Activated CD4-positive, alpha-beta memory T cell treated with anti-CD3 and anti-CD28 coated beads for 36 hours (primary cell): ENCODE data around the gene TEPSIN. TPM values are rescaled to one million over a fixed set of nuclear protein-coding genes. Genes with fewer than 3 reads are reported as not detected.

ENCODE experiments used
- CTCF ChIA-PET: fragments of 350-600 bp; sonication (Branson Sonifier 250); formaldehyde crosslinking; loops from one replicate; lab custom pipeline; 2021; ENCODE audit warnings: antibody characterized with exemption, inconsistent platforms; lab: Charles Lee
- POLR2A ChIA-PET: fragments of 350-600 bp; sonication (Branson Sonifier 250); formaldehyde crosslinking; loops from one replicate; lab custom pipeline; 2021; ENCODE audit warnings: antibody characterized with exemption; lab: Charles Lee
- DNase-seq: peaks from one replicate; pipeline ENCODE4 v3.0.0-alpha.2; 2020
- H3K27ac Mint-ChIP-seq: one replicate; pipeline ENCODE4 v1.8.0; 2021; ENCODE audit warnings: mixed read lengths
- H3K27me3 Mint-ChIP-seq: one replicate; pipeline ENCODE4 v1.8.0; 2021; ENCODE audit warnings: mixed read lengths
- H3K36me3 Mint-ChIP-seq: one replicate; pipeline ENCODE4 v1.8.0; 2021; ENCODE audit warnings: mixed read lengths
- H3K4me1 Mint-ChIP-seq: one replicate; pipeline ENCODE4 v1.8.0; 2021; ENCODE audit warnings: low read depth, mixed read lengths
- H3K4me3 Mint-ChIP-seq: one replicate; pipeline ENCODE4 v1.8.0; 2021; ENCODE audit warnings: mild to moderate bottlenecking, mixed read lengths
- H3K9me3 Mint-ChIP-seq: one replicate; pipeline ENCODE4 v1.8.0; 2021; ENCODE audit warnings: mixed read lengths
- intact Hi-C: fragments of 100-400 bp; cut with micrococcal nuclease; formaldehyde crosslinking; loops from one replicate; pipeline ENCODE4 v1.15.1; 2023
- total RNA-seq, 2 experiments: library from RNA; stranded (reverse); gene quantifications; one replicate each; pipeline ENCODE4 v1.2.3, GENCODE V29; 2021

The TEPSIN gene
- total RNA-seq, 2 experiments from 2014 or later = 20.0 to 24.6 TPM

DNA sequence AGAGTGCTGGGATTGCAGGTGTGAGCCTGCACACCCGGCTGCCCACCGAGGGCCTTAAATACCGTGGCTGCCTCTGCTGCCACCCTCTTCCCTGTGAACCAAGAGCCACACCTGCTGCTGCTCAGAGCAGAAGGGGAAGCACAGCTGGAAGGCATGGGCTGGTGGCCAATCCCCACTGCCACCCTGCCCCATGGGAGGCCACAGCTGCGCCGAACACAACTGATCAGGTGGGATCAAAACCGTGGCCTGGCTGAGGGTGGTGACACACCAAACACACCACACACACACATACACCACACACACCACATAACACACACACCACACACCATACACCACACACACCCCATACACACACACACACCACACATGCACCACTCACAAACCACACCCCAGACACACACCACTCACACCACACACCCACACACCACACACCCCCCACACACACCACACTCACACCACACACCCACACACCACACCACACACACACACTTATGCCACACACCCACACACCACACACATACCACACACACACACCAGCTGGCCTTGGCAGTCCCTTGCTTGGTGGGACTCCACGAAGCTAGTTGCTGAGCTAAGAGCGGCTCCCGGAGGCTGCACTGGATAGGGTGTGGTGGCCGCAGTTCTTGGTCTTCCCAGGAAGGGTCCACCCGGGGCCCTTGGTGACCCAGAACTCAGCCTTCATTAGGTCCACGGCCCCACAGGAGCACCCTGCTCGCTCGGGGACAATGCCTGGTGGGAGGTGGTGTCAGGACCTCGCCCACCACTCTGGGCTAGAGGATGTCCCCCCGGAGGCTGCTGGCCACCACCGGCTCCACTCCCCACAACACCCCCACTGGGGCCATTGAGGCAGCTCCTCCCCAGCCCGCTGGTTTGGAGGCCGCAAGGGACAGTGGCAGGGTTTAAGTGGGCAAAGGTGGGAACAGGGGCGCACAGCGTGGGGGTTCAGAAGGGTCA is 31.0 kb downstream of the TEPSIN start:
- intact Hi-C loops = no loop called here
- DNase-seq = no peak
- Mint-ChIP-seq H3K36me3 (no peaks in the 10 kb centered on the region), H3K27me3 (no peaks in the 10 kb centered on the region), H3K9me3 (no peaks in the 10 kb centered on the region), H3K4me1 (no peaks in the 10 kb centered on the region), H3K4me3 (no peak overlapping the region), H3K27ac (no peak overlapping the region)
- POLR2A ChIA-PET = no interaction called here
- CTCF ChIA-PET = no interaction called here

DNA sequence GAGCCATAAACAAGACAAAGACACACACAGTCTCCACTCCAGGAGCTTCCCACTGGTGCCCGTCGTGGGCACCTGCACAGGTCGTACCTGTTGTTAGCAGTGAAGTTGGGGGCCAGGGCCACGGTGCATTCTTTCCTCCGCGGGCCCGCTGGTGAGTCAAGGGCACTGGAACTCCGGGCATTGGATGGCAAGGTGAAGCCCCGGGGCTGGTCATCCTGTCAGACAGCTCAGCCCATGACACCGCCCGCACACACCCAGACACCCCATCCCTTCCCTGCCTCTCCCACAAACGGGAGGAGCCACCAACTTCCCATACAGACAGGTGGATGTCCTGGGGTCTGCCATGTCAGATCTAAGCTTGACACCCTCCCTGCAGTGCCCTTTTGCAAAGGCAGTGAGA is 32.2 kb downstream of the TEPSIN start:
- Mint-ChIP-seq H3K36me3 (no peaks in the 10 kb centered on the region), H3K4me1 (no peaks in the 10 kb centered on the region), H3K9me3 (no peaks in the 10 kb centered on the region), H3K27ac (no peak overlapping the region), H3K4me3 (no peak overlapping the region), H3K27me3 (no peaks in the 10 kb centered on the region)
- intact Hi-C loops = no loop called here
- DNase-seq = no peak
- POLR2A ChIA-PET = no interaction called here
- CTCF ChIA-PET = no interaction called here

DNA sequence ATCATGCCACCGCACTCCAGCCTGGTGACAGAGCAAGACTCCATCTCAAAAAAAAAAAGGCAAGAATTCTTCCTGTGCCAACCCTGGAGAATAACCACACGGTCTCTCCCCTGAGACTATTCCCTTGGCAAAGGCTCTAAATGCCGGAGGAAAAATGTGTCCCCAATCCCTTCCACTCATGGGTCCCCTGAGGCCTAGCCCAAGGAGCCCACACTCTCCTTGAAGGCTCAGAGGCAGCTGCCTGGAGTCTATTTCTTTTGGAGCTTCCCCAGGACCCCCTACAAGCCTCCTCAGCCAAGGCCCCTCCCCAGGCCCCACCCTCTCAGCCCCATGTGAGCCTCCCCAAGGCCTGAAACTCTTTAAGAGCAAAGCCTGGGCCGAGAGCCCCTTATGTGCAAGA is 32.7 kb downstream of the TEPSIN start:
- Mint-ChIP-seq H3K27me3 (no peaks in the 10 kb centered on the region), H3K4me3 (no peak overlapping the region), H3K27ac (no peak overlapping the region), H3K9me3 (no peaks in the 10 kb centered on the region), H3K4me1 (no peaks in the 10 kb centered on the region), H3K36me3 (no peaks in the 10 kb centered on the region)
- POLR2A ChIA-PET = no interaction called here
- DNase-seq = no peak
- intact Hi-C loops = no loop called here
- CTCF ChIA-PET = no interaction called here

DNA sequence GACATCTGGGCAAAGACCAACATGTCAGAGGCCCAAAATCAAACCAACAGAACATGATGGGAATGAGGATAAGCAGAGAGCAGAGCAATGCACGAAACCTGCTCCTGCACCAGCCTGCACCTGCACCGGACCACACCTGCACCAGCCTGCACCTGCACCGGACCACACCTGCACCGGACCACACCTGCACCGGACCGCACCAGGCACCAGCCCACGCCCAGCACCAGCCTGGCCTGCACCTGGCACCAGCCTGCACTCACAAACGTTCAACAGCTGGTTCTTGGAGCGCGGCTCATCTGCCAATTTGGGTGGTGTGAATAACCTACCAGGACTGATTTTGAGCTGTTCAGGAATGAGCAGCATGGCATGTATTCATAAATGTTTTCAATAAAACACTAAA is 34.3 kb downstream of the TEPSIN start:
- intact Hi-C loops = no loop called here
- Mint-ChIP-seq H3K27me3 (no peaks in the 10 kb centered on the region), H3K9me3 (no peaks in the 10 kb centered on the region), H3K36me3 (no peaks in the 10 kb centered on the region), H3K27ac (no peak overlapping the region), H3K4me3 (no peak overlapping the region), H3K4me1 (no peaks in the 10 kb centered on the region)
- DNase-seq = no peak
- ChIA-PET CTCF (no interaction called here), POLR2A (no interaction called here)

DNA sequence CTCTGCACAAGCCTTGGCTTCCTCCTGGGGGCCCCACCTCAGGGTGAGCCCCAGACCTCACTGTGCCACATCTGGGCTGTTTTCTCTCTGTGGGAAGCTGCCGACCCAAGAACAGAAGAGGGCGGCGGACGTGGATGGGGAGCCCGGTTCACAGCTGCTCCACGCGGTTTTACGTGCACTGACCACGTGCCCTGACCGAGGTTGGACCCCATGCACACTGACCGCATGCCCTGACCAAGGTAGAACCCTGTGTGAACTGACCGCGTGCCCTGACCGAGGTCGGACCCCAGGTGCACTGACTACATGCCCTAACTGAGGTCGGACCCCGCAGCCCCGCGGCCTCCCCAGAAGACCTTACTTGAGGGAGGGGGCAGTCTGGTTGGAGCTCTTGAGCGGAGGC is 35.7 kb downstream of the TEPSIN start:
- ChIA-PET POLR2A (no interaction called here), CTCF (no interaction called here)
- intact Hi-C loops = no loop called here
- Mint-ChIP-seq H3K4me3 (no peak overlapping the region), H3K9me3 (no peaks in the 10 kb centered on the region), H3K27me3 (no peaks in the 10 kb centered on the region), H3K4me1 (no peaks in the 10 kb centered on the region), H3K36me3 (peaks cover 2% of the 10 kb centered on the region), H3K27ac (no peak overlapping the region)
- no peak for DNase-seq

DNA sequence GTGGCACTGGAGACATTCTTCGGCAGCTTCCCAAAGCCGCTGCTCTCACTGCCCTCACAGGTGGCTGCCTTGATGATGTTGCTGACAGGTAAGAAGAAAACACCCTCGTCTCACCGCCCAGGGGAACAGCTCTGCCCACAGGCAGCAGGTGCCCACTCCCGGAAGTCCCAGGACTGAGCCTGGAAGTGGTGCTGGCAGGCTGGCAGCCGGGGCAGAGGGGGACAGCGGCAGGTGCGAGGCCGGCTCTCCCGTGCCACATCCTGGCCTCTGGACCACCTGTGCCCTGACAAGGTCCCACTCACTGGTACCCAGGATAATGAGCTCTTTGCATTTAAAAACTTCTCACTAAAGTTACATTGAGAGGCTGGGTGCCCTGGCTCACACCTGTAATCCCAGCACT is 36.5 kb downstream of the TEPSIN start:
- H3K4me3 Mint-ChIP-seq = no peak overlapping the region
- intact Hi-C loops = no loop called here
- ChIA-PET CTCF (no interaction called here), POLR2A (no interaction called here)
- no peaks in the 10 kb centered on the region for H3K27me3 Mint-ChIP-seq
- no peaks in the 10 kb centered on the region for H3K4me1 Mint-ChIP-seq
- H3K36me3 Mint-ChIP-seq = peaks cover 2% of the 10 kb centered on the region
- H3K27ac Mint-ChIP-seq = no peak overlapping the region
- DNase-seq = no peak
- H3K9me3 Mint-ChIP-seq = no peaks in the 10 kb centered on the region

DNA sequence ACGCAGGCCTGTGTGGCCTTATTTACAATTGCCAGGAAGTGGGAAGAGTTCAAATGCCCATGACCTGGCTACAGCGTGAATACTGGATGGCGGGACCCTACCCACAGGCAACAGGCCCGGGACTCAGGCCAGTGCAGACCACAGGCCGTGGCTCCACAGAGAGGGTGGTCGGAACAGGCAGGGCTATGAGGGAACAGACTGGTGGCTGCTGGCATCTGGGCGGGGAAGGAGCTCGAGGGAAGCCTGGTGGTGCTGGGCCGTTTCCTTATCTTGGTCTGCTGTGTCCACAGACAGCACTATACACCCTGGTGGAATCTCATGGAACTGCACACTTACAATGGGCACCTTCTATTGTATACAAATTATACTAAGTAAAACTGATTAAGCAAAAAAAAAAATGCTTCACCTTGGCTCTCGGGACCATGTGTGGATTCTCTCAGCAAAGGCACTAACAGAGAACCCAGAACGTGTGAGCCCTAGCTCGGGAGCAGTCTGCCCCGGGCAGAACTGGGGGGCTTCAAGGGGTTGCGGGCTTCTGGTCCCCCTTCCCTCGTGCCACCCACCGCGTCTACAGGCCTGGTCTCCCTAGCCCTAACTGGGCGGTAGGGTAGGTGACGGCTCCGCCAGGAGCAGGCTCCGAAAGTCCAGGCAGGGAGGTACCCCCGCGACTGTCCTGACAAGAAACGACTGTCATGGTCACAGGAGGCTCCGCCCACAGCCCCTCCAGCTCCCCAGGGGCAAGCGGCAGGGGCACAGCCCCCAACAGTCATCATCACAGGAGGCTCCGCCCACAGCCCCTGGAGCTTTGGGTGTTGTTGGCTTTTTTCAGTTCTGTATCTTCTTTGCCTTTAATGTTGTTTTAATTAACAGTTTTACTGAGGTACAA is 37.9 kb downstream of the TEPSIN start:
- Mint-ChIP-seq H3K27ac (no peak overlapping the region), H3K4me3 (no peak overlapping the region), H3K27me3 (no peaks in the 10 kb centered on the region), H3K9me3 (no peaks in the 10 kb centered on the region), H3K4me1 (no peaks in the 10 kb centered on the region), H3K36me3 (peaks cover 2% of the 10 kb centered on the region)
- intact Hi-C loops = no loop called here
- DNase-seq = no peak
- CTCF ChIA-PET = interaction anchor here (1.0 kb wide), 1 partner anchor 57 kb away, joined by 4 read pairs; no protein-coding TSS in a partner anchor
- POLR2A ChIA-PET = no interaction called here

DNA sequence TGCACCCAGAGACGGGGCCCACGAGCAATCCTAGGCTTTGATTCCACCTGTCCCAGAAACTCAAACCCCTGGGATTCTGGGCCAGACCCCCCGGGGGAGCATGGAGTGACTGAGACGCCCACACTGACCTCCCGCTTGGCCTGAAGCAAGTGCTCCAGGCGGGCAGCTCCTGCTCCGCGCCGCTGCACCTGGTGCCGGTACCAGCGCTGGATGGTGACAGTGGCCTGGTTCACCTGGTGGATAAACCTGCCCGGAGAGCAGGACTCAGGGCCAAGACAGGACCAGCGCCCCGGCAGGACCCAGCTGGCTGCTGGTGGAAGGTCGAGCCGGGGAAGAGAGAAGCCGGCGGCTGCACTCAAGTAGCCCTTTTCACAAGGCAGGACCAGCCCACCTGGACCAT is 38.7 kb downstream of the TEPSIN start:
- POLR2A ChIA-PET = no interaction called here
- Mint-ChIP-seq H3K4me1 (no peaks in the 10 kb centered on the region), H3K4me3 (no peak overlapping the region), H3K36me3 (peaks cover 2% of the 10 kb centered on the region), H3K27ac (no peak overlapping the region), H3K9me3 (no peaks in the 10 kb centered on the region), H3K27me3 (no peaks in the 10 kb centered on the region)
- intact Hi-C loops = no loop called here
- no peak for DNase-seq
- CTCF ChIA-PET = interaction anchor here (1.0 kb wide), 1 partner anchor 56 kb away, joined by 4 read pairs; no protein-coding TSS in a partner anchor

DNA sequence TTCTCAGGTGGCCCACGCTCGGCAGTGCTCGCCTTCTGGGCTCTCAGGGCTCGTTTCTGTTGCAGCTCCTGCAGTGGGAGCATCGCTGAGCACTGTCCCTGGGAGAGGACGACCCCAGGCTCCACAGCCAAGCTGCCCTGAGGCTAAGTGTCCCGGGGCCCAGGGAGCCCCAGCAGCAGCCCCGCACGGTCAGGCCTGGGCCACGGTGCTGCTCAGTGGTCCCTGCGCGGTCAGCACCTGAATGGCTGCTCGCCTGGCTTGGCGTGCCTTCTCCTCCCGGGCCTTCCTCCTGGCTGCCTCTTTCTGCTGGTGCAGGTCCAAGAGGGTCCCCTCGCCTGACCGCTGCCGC is 39.4 kb downstream of the TEPSIN start:
- no peak overlapping the region for H3K27ac Mint-ChIP-seq
- no peak for DNase-seq
- no peaks in the 10 kb centered on the region for H3K9me3 Mint-ChIP-seq
- peaks cover 2% of the 10 kb centered on the region for H3K36me3 Mint-ChIP-seq
- intact Hi-C loops = no loop called here
- H3K4me1 Mint-ChIP-seq = no peaks in the 10 kb centered on the region
- no peak overlapping the region for H3K4me3 Mint-ChIP-seq
- H3K27me3 Mint-ChIP-seq = no peaks in the 10 kb centered on the region
- ChIA-PET CTCF (no interaction called here), POLR2A (no interaction called here)

DNA sequence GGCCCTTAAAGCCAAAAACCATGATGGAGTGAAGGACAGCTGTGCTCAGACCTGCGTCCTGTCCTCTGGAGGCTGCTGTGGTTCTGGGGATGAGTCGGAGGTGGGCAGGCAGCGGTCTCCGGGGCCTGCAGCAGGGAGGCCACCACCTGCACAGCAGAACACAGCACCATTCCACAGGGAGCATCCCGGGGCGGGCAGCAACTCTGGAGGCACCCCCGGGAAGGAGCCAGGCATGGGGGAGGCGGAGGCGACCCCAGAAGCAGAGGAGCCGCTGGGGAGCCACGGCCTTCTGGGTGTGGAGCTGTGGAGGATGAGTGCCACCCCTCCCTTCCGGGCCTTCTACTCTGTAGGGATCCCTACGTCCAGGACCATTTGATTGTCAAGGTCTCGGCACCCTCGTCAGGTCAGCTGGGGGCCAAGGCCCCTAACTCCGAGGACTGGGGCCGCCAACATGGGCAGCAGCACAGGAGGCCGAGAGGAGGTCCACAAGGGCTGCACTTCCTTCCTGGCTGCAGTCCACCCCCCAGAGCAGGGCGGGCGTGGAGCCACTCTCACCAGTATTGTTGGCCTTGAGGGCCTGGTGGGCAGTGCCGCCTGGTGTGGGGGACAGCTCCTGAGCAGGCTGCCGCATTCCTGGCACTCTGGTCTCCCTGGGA is 39.9 kb downstream of the TEPSIN start:
- ChIA-PET CTCF (no interaction called here), POLR2A (no interaction called here)
- no peaks in the 10 kb centered on the region for H3K4me1 Mint-ChIP-seq
- peaks cover 2% of the 10 kb centered on the region for H3K36me3 Mint-ChIP-seq
- DNase-seq = no peak
- H3K4me3 Mint-ChIP-seq = no peak overlapping the region
- no peak overlapping the region for H3K27ac Mint-ChIP-seq
- no peaks in the 10 kb centered on the region for H3K27me3 Mint-ChIP-seq
- intact Hi-C loops = no loop called here
- H3K9me3 Mint-ChIP-seq = no peaks in the 10 kb centered on the region

DNA sequence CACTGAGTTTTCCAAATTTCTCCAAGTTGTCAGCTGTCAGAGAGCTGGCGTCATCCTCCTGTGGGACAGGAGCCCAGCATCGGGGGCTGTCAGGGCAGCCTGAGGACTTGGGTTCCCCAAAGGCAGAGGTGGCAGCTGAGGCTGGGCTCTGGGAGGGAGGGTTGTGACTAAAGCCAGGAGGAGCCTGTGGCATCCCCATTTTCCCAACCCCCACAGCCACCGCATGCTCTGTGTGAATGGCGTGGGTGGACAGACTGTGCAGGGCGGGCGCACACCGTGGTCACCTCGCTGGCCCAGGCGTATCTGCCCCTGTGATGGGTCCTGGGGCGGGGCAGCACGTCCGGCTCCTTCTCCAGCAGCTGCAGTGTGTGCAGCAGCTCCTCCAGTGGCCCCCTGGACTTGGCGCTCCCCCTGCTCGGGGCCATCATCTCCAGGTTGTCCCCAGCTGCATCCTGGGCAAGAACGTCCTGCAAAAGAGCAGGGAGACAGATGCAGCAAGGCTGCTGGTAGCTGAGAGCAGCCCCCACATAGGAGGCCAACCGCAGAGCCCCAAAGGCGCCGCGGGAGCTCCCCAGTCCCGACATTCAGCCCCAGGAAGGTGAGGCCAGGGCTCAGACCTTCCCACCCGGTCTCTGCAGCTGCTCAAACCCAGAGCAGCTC is 40.9 kb downstream of the TEPSIN start:
- Mint-ChIP-seq H3K4me1 (no peaks in the 10 kb centered on the region), H3K27me3 (no peaks in the 10 kb centered on the region), H3K4me3 (no peak overlapping the region), H3K9me3 (no peaks in the 10 kb centered on the region), H3K36me3 (peaks cover 2% of the 10 kb centered on the region), H3K27ac (no peak overlapping the region)
- POLR2A ChIA-PET = no interaction called here
- DNase-seq = no peak
- CTCF ChIA-PET = no interaction called here
- intact Hi-C loops = no loop called here

DNA sequence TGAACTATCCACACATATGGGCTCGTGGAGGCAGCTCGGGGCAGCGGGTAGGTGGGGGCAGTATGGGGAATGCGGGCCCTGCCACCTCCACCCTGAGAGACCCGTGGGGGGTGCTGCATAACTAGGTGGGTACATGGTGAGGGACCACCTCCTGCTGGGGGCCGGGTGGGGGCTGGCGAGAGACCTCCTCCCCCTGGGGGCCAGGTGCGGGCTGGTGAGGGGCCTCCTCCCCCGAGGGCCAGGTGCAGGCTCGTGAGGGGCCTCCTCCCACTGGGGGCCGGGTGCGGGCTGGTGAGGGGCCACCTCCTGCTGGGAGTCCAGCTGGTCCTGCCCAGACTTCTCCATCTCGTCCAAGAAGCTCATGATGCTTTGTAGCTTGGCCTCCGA is 41.5 kb downstream of the TEPSIN start:
- intact Hi-C loops = no loop called here
- POLR2A ChIA-PET = no interaction called here
- peaks cover 2% of the 10 kb centered on the region for H3K36me3 Mint-ChIP-seq
- no peaks in the 10 kb centered on the region for H3K27me3 Mint-ChIP-seq
- no peak overlapping the region for H3K27ac Mint-ChIP-seq
- H3K4me3 Mint-ChIP-seq = no peak overlapping the region
- no peak for DNase-seq
- no peaks in the 10 kb centered on the region for H3K9me3 Mint-ChIP-seq
- CTCF ChIA-PET = no interaction called here
- no peaks in the 10 kb centered on the region for H3K4me1 Mint-ChIP-seq
